SK-N-SH treated with all-trans-retinoic acid at 6 μM for 48 hours (cell line): ENCODE results near the gene MDH1B.
"Not testable (repeated sequence)": the region's sequence is repeated elsewhere in the genome, so short reads cannot be mapped to it uniquely, and the experiment has no call there.

Experiments used
- BACH2 ChIP-seq: fragments of 250-450 bp; sonication (Bioruptor Pico); IDR thresholded peaks from 2 replicates; pipeline ENCODE4 v1.9.0; 2021; ENCODE audit warnings: mild to moderate bottlenecking, borderline replicate concordance
- ESRRG ChIP-seq: fragments of 250-450 bp; sonication (Bioruptor Pico); IDR thresholded peaks from 2 replicates; pipeline ENCODE4 v1.6.1; 2021; ENCODE audit warnings: mild to moderate bottlenecking
- GLIS3 ChIP-seq: fragments of 250-450 bp; sonication (Bioruptor Pico); IDR thresholded peaks from 2 replicates; pipeline ENCODE4 v1.5.0; 2020; ENCODE audit warnings: mild to moderate bottlenecking, moderate library complexity
- PATZ1 ChIP-seq: fragments of 250-450 bp; sonication (Bioruptor Pico); IDR thresholded peaks from 2 replicates; pipeline ENCODE4 v1.8.0; 2020; ENCODE audit warnings: mild to moderate bottlenecking, moderate library complexity, borderline replicate concordance
- ZFP3 ChIP-seq: fragments of 250-450 bp; sonication (Bioruptor Pico); IDR thresholded peaks from 2 replicates; pipeline ENCODE4 v1.5.0; 2020; ENCODE audit warnings: mild to moderate bottlenecking, moderate library complexity
- ZFP30 ChIP-seq: fragments of 450-650 bp; formaldehyde crosslinking; IDR thresholded peaks from 2 replicates; pipeline ENCODE4 v1.5.0; 2022; ENCODE audit warnings: mild to moderate bottlenecking, moderate library complexity
- ZNF8 ChIP-seq: fragments of 450-650 bp; formaldehyde crosslinking; IDR thresholded peaks from 2 replicates; pipeline ENCODE4 v1.5.0; 2020; ENCODE audit warnings: mild to moderate bottlenecking, moderate library complexity

- TF ChIP-seq ESRRG; ZFP3; GLIS3 (CRISPR knock-in tag); ZFP30; PATZ1 (CRISPR knock-in tag); ZNF8 (CRISPR knock-in tag); BACH2 (CRISPR knock-in tag): not testable (repeated sequence)
Observed at GRCh38 chr2:206715183-206715582, 49.9 kb downstream of the MDH1B start.
